CD4-positive, alpha-beta T cell treated with Interleukin-10 for 1 hour (primary cell): Measurements from ENCODE around the gene NAE1.

Experiments used
- DNase-seq: peaks from one replicate; pipeline ENCODE4 v3.0.0-alpha.2; 2020

The NAE1 gene

DNA sequence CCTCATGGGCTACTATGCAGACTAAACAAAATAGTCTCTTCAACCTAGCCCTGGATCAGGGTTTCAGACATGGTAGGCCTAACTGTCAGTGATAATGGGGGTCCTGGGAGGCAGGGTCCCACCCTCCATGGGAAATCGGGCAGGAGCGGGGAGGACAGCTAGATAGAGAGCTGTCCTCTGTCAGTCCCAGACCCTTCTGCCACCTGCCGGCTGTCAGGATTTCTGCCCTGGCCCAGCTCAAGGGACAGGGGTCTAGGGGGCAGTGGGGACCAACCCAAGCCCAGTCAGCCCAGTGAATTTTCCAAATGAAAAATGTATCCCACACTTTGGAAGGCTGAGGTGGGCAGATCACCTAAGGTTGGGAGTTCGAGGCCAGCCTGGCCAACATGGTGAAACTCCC is 18.8 kb upstream of the NAE1 start:
- no peak for DNase-seq

DNA sequence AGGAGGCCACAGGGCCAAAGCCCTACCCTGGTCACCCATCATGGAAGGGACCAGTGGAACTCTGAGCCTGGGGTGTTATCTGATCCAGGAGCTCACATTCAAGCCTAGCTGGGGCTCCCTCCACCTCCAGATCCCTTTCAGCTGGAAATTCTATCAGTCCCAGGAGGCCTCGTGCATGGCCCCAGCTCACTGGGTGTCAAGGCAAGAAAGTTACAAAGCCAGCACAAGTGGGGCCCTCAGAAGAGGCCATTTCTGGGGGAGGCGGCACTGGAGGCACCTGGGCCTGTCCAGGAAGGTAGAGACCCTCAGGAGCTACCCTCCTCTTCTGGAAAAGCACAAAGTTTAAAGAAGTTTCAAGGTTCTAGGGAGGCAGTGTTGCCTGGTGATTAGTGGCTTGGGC is 18.2 kb upstream of the NAE1 start:
- no peak for DNase-seq

DNA sequence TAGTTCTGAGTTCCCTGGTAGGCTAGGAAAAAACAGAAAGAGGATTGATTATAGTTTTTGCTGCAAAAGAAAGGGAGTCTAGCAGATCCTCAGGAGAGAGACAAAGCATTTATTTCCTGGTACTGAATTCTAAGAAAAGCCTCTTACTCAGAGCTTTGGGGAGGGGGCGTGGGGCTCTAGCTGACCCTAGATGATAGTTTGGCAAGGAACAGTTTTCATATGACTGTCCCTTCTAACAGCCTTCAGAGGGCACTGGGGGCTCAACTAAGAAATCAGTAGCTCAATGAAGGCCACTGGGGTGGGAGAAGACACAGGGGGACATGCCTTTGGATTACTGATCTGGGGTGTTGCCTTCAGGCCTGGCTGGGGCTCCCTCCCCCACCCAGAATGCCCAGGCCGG is 17.4 kb upstream of the NAE1 start:
- DNase-seq = no peak

DNA sequence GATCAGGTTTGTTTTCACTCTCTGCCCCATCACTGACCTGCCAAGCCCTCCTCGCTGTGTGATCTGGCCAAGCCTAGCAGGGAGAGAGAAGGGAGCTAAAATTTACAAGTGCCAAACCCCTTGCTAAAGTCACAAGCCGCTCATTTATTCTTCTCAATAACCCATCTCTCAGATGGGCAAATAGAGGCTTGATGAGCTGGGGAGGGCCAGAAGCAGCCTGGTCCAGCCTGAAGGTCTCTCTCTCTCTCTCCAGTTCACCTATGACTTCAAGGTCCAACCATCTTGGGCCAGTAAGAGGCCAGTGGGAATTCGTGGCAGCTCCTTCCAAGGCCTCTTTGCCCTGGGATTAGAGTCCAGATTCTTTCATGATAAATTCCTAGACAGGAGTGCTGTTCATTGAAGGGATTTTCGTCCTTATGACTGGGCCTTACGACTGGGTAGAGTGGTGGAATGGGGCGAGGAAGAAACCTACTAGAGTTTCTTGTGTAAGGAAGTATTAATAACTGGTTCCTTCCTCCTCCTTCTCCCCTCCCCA is 16.8 kb upstream of the NAE1 start:
- no peak for DNase-seq

DNA sequence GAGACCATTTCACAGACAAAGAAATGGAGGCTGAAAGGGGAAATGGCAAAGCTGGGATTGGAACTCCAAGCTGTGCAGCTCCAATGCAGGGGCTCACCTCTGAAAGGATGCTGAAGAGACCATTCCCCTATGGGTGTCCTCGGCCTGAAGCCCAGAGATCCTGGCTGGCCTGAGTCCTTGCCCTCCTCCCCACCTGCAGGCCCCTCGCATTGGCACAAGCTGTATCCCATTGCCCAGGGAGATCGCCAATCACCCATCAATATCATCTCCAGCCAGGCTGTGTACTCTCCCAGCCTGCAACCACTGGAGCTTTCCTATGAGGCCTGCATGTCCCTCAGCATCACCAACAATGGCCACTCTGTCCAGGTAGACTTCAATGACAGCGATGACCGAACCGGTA is 16.1 kb upstream of the NAE1 start:
- DNase-seq = no peak

DNA sequence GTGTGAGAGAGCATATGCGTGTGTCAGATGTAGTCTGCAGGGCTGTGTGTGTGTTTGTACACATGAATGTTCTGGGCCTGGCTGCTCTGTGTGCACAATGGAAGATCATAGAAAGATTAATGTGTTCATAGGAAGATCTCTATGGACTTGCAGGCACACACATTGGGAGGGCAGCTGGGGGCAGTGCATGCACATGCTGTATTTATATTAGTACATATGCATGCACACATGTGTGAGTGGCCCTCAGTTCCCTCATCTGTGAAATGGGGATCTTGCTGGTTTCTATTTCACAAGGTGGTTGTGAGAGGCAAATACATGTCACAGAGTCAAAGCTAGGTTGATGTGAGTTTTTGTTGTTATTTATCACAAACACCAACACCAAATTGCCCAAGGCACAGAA is 15.5 kb upstream of the NAE1 start:
- no peak for DNase-seq

DNA sequence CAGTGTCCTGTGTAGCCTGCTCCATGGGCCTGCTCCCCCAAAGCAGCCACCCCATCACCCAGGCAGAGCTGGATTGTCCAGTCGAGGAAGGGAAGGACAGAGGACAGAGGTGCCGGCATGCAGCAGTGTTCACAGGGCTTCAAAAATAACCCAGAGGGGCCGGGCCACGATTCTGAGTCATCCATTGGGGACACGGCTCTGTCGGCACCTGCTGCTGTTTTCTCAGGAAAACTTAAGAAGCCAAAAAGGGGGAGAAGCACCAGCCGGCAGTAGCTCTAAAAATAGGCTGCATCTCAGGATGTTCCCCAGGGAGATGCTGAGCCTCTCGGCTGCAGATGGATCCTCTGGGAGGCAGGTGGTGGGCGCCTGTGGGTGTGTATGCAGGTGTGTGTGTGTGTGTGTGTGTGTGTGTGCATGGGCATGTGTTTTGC is 15.0 kb upstream of the NAE1 start:
- DNase-seq = no peak

DNA sequence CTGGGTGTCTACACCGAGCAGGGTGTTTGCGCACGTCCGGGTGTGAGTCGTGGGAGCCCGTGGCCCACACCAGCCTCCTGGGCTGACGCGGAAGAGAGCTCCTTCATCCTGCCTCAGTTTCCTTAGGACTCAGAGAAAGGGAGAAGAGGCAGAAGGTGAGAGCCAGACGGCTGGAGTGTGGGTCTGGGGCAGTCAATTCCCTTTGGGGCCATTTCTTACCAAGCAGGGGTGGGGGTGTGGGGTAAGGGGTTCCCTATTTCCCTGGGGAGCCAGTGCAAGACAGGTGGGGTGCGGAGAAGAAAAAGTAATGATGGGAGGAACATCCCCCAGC is 14.3 kb upstream of the NAE1 start:
- no peak for DNase-seq

DNA sequence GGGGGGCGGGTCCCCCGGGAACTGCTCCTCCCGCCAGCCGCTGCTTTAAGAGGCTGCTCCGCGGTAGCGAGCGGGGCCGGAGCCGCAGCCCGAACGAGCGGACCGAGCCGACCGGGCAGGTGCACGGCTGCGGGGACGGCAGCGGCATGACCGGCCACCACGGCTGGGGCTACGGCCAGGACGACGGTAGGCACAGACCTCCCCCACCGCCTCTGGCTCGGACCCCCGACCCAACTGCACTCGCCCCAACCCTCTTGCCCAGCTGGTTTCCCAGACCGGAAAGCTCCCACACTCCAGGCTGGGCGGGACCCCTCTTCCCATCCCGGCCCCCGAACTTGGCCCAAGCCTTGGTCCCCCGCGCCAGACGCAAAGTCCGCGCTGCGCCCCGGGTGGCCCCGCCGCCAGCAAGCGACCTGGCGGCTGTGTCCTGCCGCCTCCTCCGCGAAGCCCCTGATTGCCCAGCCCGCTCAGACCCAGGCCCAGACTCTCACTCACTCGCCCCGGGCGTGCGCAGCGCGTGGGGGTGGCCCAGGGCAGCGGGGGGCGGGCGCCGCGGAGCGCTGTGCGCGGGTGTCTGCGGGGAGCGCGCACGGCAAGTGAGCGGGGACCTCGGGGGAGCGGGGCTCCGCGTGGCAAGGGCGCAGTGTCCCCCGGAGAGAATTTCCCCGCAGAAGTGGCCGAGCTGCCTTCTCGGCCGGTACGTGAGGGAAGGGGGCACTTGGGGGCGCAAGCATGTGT is 13.7 kb upstream of the NAE1 start, which contains the start of gene CA7:
TSS of gene CA7 (plus strand) at position 73 of the 738 bp plus-strand sequence. CDS start at position 147, 74 bp downstream.
- DNase-seq = no peak

DNA sequence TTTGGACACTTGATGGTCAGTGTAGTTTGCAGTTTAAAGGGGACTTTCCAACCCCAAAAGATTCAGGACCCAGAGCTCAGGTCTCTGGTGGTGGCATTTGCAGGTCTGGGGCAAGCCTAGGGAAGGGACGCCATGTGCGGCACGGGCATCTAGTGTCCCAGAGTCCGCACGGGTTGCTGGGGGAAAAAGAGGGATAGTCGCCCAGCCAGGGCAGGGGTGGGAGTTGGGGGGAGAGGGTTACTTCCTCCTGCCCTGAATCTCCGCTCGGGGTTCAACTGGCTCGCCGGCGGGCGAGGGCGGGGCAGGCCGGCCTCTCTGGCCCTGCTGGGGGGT is 13.2 kb upstream of the NAE1 start:
- no peak for DNase-seq

DNA sequence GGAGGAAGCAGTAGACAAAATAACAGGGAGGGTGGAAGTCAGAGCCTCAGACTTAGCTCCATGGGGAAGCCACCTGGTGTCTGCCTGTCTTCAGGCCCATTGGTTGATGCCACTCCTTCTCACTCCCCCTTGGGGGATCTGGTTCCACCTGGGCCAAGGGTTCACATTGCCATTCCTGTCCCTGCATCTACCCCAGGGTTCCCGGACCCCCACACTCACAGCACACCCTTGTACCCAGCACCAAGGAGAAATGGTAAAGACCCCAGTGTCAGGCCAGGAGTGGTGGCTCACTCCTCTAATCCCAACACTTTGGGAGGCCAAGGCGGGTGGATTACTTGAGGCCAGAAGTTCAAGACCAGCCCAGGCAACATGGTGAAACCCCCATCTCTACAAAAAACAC is 12.4 kb upstream of the NAE1 start:
- no peak for DNase-seq

DNA sequence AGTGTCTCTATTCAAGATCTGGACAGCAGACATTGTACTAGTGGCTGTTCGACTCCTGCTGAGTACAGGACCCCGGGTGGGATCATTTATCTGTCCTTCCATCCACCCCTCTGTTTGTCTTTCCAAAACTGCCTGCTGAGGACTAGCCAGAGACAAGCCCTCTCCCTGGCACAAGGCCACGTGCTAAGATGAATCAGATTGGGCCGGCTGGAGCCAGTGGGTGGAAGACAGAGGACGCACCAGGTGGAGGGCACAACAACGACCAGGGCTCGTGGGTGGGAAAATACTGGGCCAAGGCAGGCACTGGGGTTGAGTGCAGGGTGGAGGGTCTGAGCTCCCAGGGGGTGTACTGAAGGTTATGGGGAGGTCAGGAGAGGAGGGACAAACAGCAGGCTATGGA is 12.0 kb upstream of the NAE1 start:
- DNase-seq = no peak

DNA sequence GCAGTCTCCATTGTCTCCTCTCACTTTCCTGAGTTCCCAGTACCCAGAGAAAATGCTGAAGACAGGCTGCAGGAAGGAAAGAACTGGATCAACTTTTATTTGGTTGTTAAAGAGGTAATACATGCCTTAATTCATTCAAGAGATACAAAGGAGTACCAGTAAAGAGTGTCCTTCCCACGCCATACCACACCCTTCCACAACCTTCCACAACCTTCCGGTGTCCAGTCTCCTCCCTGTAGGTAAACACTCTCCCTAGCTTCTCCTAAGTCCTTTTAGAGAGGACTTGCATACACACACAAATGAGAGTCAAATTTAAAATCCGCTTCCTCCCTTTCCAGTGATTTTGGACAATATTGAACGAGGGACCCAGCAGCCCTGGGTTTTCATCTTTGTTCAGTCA is 10.6 kb upstream of the NAE1 start:
- no peak for DNase-seq

DNA sequence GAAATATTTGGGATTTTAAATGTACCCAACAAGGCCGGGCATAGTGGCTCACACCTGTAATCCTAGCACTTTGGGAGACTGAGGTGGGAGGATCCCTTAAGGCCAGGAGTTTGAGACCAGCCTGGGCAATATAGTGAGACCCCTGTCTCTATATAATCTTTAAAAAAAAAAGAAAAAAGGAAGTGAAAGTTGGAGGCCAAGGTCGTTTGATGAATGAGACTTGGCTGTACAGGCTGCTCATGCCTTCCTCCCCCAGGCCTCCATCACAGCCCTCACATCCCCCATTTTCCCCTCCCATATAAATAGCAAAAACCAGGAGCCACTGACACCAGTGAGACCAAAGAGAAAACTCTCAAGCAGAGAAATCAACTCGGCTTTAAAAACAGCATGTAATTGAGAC is 10.1 kb upstream of the NAE1 start:
- DNase-seq = no peak

DNA sequence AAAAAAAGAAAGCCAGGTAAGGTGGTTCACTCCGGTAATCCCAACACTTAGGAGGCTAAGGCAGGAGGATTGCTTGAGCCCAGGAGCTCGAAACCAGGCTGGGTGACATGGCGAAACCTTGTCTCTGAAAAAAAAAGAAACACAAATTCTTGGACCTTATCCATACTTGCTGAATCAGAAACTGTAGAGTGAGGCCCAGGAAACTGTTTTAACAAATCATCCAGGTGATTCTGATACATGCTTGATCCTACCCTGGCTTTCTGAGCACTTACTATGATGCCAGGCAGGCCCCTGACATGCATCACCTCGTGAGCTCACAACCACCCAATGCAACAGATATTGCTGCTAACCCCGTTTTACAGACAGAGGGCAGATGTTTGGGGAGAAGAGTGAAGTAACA is 4.0 kb upstream of the NAE1 start:
- DNase-seq = no peak

DNA sequence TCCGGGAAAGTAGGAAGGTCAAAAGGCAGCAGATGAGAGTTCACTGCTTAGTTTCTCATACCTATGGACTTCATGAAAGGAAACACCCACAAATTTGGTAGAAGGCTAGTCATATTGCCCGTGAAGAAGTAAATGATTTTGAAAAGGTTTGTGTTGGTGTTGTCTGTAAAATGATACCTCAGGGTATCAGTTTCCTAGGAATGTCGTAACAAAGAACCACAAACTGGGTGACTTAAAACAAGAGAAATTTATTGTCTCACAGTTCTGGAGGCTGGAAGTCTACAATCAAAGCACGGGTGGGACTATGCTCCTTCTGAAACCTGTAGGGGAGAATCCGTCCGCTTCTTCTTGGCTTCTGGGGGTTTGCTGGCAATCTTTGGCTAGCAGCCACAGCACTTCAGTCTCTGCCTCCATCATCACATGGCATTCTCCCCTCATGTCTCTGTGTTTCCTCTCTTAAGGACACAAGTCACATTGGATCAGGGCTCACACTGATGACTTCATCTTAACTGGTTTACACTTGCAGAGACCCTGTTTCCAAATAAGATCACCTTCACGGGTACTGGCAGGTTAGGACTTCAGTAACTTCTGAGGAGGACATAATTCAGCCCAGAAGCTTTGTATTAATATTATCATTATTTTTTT is 2.0 kb upstream of the NAE1 start:
- no peak for DNase-seq

DNA sequence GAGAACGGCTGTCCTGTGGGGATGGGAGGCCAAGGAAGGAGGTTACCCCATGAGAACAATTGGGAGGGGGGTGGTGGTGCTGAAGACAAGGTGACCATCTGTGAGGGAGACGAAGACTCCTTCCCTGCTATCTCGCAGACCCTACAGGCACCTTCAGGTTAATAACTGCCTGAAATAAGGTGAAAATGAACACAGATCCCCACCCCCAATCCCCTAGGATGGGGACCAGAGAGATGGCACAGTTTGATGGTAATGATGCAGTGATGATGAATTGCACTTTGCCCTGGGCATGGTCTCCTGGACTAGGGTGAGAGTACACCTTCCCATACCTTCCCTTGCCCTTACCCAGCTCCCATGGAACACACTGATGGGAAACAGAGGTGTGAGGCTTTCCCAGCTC is 1.4 kb upstream of the NAE1 start:
- DNase-seq = no peak

DNA sequence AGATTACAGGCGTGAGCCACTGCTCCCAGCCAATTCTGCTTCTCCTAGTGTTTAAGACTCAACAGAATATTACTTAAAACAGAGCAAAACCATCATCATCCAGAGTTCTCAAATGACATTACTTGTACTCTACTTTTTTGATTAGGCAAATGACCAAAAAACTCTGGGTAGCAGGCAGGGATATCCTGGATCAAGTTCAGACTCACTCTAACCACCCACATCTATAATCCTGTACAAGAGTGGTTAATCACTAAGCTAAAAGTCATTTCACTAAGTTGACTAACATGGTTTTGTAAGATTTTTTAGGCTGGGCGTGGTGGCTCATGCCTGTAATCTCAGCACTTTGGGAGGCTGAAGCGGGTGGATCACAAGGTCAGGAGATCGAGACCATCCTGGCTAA is 6.8 kb downstream of the NAE1 start:
- no peak for DNase-seq

DNA sequence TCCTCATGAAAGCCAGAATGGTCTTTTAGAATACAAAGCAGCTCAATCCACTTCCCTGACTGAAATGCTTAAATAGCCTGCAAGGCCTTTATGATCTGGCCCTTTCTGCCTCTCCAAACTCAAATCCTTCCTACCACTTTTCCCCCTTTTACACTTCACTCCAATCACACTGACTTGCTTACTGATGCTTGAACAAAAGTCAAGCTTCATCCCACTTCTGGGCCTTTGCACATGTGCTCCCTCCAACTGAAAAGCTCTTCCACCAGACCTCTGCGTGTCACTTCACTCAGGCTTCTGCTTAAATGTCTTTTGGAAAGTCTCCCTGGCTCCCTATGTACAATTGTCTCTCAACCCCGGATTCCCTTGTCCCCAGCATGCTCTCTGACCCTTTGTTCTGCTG is 16.0 kb downstream of the NAE1 start:
- no peak for DNase-seq

DNA sequence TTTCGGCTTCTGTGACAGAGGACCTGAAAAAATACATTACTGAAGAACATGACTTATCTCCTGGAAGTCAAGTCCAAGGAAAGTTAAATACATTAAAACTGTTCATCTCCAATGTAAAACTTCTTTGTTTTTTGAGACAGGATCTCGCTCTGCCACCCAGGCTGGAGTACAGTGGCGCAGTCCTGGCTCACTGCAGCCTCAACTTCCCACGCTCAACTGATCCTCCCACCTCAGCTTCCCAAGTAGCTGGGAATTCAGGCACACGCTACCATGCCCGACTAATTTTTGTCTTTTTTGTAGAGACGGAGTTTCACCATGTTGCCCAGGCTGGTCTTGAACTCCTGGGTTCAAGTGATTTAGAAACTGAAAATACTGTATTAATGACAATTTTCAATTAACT is 19.7 kb downstream of the NAE1 start:
- no peak for DNase-seq

DNA sequence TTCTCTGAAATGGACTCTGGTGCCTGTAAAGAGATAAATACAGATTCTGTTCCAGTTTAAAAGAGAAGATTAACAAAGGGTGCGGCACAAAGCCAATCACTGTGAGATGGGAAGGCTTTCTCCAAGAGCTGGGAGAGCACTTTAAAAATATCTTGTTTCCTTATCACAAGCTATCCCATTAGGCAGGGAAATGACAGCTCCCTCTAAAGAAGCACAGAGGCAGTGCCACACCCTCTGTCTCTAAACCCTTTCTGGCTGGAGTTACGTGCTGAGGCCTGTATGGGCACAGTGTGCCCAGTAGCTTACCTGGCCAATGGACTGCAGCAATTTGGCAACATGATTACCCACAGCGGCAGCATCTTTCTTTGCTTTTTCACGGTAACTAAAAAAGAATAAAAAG is 20.4 kb downstream of the NAE1 start:
- no peak for DNase-seq

DNA sequence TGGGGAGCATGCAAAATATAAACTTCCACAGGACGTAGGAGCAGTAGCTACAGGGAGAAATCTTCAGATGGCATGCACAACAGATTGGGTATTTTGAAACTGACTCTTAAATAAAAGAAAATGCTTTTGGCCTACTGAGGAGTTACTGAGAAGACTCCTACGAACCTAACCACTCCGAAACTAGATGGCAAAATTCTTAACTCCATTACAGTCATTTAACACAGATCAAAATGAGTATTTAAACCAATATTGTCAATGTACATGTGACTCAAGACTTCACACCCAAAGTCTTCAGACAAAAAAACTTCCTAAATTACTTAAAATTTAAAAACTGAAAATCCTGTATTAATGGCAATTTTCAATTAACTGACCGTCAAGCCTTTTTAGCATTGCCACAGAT is 21.0 kb downstream of the NAE1 start:
- no peak for DNase-seq

DNA sequence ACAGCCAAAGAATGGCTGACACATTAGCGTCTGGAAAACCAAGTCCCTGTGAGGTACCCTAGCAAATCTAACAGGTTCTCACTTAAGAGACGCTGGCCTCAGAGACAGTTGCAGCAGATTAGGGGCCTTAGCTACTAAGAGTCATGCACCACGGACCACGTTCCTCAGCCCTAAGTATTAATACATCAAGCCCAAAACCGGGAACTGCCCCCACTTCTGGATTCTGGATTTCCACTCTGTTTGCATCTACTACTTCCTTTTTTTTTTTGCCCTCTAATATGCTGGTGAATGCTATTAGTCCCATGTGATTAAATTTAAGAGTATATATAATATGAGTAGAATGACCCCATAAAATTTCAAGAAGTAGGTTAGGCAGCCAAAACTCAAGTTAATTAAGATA is 28.6 kb downstream of the NAE1 start:
- DNase-seq = no peak

DNA sequence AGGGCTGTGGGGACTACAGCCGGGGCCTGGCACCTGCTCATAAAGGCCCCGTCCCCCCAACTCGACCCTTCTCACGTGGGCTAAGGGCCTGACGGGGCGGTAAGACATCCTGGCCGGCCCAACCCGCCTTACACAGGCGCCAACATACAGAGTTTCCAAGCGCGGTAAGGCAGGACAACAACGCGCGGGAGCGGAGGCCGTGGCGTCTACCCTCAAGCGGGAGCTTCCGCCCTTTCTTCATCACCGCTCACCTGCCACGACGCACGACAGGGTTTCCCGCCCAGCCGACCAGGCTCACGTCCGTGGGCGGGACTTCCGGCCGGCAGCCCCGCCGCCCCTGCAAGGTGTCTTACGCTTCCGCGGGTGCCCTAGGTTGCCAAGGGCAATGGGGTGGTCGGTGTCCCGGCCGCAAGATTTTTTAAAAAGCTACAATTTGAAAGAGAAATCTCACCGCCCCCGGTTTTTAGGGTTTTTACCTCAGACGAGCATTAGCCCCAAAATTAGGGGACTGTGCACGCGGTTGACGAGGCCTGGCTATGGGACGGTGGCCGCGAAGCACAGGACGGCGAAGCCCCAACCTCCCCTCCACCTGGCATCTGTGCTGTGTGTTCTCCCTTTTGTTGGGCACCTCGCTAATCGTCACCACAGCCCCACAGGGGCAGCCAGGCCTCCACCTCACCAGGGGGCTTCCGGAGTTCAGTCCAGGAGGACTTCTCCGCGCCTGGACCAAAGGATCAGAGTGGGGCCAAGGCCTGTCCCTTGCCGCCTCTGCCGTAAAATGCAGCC is 29.3 kb downstream of the NAE1 start, which contains the start of gene TERB1:
TSS of gene TERB1 (minus strand) at position 265 of the 786 bp plus-strand sequence. CDS start 4,786 bp downstream, outside the sequence.
- DNase-seq = no peak
